HEK293 (cell line): Measurements from ENCODE around the gene TRPC6.

Experiments
- CTCF ChIP-seq: fragments of 450-650 bp; formaldehyde crosslinking; IDR thresholded peaks from 2 replicates; pipeline ENCODE4 v1.5.1; 2016; ENCODE audit warnings: missing biosample characterization, missing genetic modification characterization
- KLF16 ChIP-seq: fragments of 450-650 bp; formaldehyde crosslinking; IDR thresholded peaks from 2 replicates; pipeline ENCODE4 v1.5.1; 2017; ENCODE audit warnings: missing biosample characterization, missing genetic modification characterization
- PRDM10 ChIP-seq: fragments of 450-650 bp; formaldehyde crosslinking; IDR thresholded peaks from 2 replicates; pipeline ENCODE4 v1.5.1; 2016; ENCODE audit warnings: missing biosample characterization, missing genetic modification characterization
- REST ChIP-seq: fragments of 450-650 bp; formaldehyde crosslinking; IDR thresholded peaks from 2 replicates; pipeline ENCODE4 v1.5.1; 2016; ENCODE audit warnings: missing biosample characterization, missing genetic modification characterization
- SETDB1 ChIP-seq: IDR thresholded peaks from one replicate; pipeline ENCODE4 v1.6.1; 2017; ENCODE audit warnings: mild to moderate bottlenecking, low read length, moderate library complexity, mixed read lengths; ENCODE audit not compliant: insufficient read length
- SP2 ChIP-seq: fragments of 450-650 bp; formaldehyde crosslinking; IDR thresholded peaks from 2 replicates; pipeline ENCODE4 v1.5.1; 2016; ENCODE audit warnings: missing biosample characterization, missing genetic modification characterization
- YY1 ChIP-seq: fragments of 450-650 bp; formaldehyde crosslinking; IDR thresholded peaks from 2 replicates; pipeline ENCODE4 v1.5.1; 2018; ENCODE audit warnings: missing biosample characterization, missing genetic modification characterization
- ZNF48 ChIP-seq: fragments of 450-650 bp; formaldehyde crosslinking; IDR thresholded peaks from 2 replicates; pipeline ENCODE4 v1.5.1; 2016; ENCODE audit warnings: missing biosample characterization, missing genetic modification characterization
- ZNF521 ChIP-seq: fragments of 450-650 bp; formaldehyde crosslinking; IDR thresholded peaks from 2 replicates; pipeline ENCODE4 v1.5.1; 2017; ENCODE audit warnings: missing biosample characterization, mild to moderate bottlenecking, missing genetic modification characterization
- ZNF792 ChIP-seq: fragments of 450-650 bp; formaldehyde crosslinking; IDR thresholded peaks from 2 replicates; pipeline ENCODE4 v1.5.1; 2016; ENCODE audit warnings: missing biosample characterization, missing genetic modification characterization
- ZXDB ChIP-seq: fragments of 450-650 bp; formaldehyde crosslinking; IDR thresholded peaks from 2 replicates; pipeline ENCODE4 v1.5.1; 2016; ENCODE audit warnings: missing biosample characterization, missing genetic modification characterization

GRCh38 chr11:101446726-101447125 lies 137.1 kb downstream of the TRPC6 start:
- TF ChIP-seq ZNF48 (tag by site-specific recombination), result no peak
- TF ChIP-seq CTCF (tag by site-specific recombination), result no peak
- TF ChIP-seq KLF16 (tag by site-specific recombination), result no peak
- TF ChIP-seq SP2 (tag by site-specific recombination), result no peak
- no peak for TF ChIP-seq YY1 (tag by site-specific recombination)
- TF ChIP-seq PRDM10 (tag by site-specific recombination), result no peak
- no peak for TF ChIP-seq REST (tag by site-specific recombination)
- no peak for TF ChIP-seq ZNF521 (tag by site-specific recombination)
- no peak for TF ChIP-seq ZNF792 (tag by site-specific recombination)
- no peak for TF ChIP-seq SETDB1
- TF ChIP-seq ZXDB (tag by site-specific recombination), result no peak
